BLaER1 treated with 17β-estradiol and CSF1 and Interleukin-3, amounts not matched to agents 10 nM and 100 nM (cell line): ENCODE results near the gene NF2.
"Not testable (repeated sequence)": the region's sequence is repeated elsewhere in the genome, so short reads cannot be mapped to it uniquely, and the experiment has no call there.

Experiments used
- H3K27ac ChIP-seq, 11 experiments: shearing (Covaris generic); formaldehyde crosslinking; 2 replicates each; pipeline ENCODE4 v1.8.1; 2022
- H3K27me3 ChIP-seq, 11 experiments: shearing (Covaris generic); formaldehyde crosslinking; 2 replicates each; pipeline ENCODE4 v1.8.1; 2022
- H3K36me3 ChIP-seq, 11 experiments: shearing (Covaris generic); formaldehyde crosslinking; 2 replicates each; pipeline ENCODE4 v1.8.1; 2022
- H3K4me1 ChIP-seq, 10 experiments: shearing (Covaris generic); formaldehyde crosslinking; 2 replicates each; pipeline ENCODE4 v1.8.1; 2022
- H3K4me2 ChIP-seq, 11 experiments: shearing (Covaris generic); formaldehyde crosslinking; 2 replicates each; pipeline ENCODE4 v1.8.1; 2022
- H3K4me3 ChIP-seq, 10 experiments: shearing (Covaris generic); formaldehyde crosslinking; 2 replicates each; pipeline ENCODE4 v1.8.1; 2022
- H3K9ac ChIP-seq, 11 experiments: shearing (Covaris generic); formaldehyde crosslinking; 2 replicates each; pipeline ENCODE4 v1.8.1; 2022
- H3K9me3 ChIP-seq, 11 experiments: shearing (Covaris generic); formaldehyde crosslinking; replicated peaks in 1 of 11; 2 replicates each; pipeline ENCODE4 v1.8.1; 2022
- H4K20me1 ChIP-seq, 11 experiments: shearing (Covaris generic); formaldehyde crosslinking; 2 replicates each; pipeline ENCODE4 v1.8.1; 2022
- Cebpa-rat ChIP-seq, 11 experiments: shearing (Covaris generic); IDR thresholded peaks; 2 replicates each; pipeline ENCODE4 v1.8.1; 2022

Gene NF2

DNA sequence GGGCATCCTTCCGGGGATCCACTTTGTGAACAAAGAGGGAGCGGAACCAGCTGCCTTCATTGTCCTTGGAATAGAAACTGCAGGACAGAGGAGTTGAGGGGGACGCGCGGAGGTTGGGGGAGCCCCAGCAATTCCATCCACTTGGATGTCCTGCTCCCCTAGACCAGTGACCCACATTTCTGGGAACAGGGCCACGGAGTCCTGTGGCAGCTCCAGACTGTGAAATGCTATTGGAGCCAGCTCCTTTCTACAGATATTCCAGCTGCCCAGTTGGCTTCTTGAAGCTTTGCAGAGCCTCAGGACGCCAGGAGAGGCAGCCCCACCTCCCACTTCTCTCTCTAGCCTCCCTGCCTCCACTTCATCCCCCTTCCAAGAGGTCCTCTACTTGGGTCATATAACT is 33.0 kb upstream of the NF2 start:
- no peak overlapping the region for H3K9ac ChIP-seq
- H3K4me3 ChIP-seq: no peak overlapping the region
- no peak overlapping the region for H3K4me2 ChIP-seq
- peaks cover 0 to 4% (median 0%) of the 10 kb centered on the region in 11 experiments; a peak in 3 of 22 replicates for H4K20me1 ChIP-seq
- H3K36me3 ChIP-seq: peaks cover 35 to 90% (median 65%) of the 10 kb centered on the region in 11 experiments
- H3K9me3 ChIP-seq: no peaks in the 10 kb centered on the region
- no peaks in the 10 kb centered on the region for H3K4me1 ChIP-seq
- H3K27me3 ChIP-seq: no peaks in the 10 kb centered on the region
- no peak for TF ChIP-seq Cebpa-rat (IDR thresholded peaks at IDR 0.05)
- no peak overlapping the region for H3K27ac ChIP-seq

DNA sequence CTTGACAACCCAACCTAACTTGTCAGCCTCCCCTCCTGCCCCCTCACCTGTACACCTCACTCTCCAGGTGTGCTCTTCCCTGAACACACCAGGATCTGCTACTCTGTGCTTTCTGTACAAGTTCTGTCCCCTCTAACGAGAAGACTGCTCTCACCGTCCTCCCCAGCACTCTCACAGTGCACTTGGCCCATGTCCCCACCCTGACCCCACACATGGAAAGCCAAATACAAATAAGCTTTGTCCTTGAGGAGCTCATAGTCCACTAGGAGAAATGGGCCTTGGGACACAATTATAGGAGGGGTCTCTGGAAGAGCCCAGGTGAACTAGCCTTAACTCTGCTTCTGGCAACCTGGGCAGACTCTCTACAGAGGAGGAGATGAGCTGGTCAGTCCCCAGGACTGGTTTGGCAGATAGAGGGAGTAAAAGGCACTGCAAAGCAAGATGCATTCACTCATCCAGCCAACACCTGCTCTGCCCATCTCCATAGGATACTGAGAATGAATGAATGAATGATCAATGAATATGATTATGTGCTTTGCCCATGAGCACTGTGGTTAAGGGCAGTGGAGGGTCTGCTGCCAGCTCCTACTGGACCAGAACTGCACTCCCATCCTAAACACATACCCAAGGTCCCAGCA is 32.4 kb upstream of the NF2 start:
- H3K36me3 ChIP-seq: peaks cover 33 to 84% (median 60%) of the 10 kb centered on the region in 11 experiments
- peaks cover 0 to 4% (median 0%) of the 10 kb centered on the region in 11 experiments; a peak in 3 of 22 replicates for H4K20me1 ChIP-seq
- H3K4me2 ChIP-seq: no peak overlapping the region
- H3K9ac ChIP-seq: no peak overlapping the region
- no peak for TF ChIP-seq Cebpa-rat (IDR thresholded peaks at IDR 0.05)
- H3K4me1 ChIP-seq: no peaks in the 10 kb centered on the region
- H3K27ac ChIP-seq: no peak overlapping the region
- no peak overlapping the region for H3K4me3 ChIP-seq
- no peaks in the 10 kb centered on the region for H3K27me3 ChIP-seq
- H3K9me3 ChIP-seq: no peaks in the 10 kb centered on the region

DNA sequence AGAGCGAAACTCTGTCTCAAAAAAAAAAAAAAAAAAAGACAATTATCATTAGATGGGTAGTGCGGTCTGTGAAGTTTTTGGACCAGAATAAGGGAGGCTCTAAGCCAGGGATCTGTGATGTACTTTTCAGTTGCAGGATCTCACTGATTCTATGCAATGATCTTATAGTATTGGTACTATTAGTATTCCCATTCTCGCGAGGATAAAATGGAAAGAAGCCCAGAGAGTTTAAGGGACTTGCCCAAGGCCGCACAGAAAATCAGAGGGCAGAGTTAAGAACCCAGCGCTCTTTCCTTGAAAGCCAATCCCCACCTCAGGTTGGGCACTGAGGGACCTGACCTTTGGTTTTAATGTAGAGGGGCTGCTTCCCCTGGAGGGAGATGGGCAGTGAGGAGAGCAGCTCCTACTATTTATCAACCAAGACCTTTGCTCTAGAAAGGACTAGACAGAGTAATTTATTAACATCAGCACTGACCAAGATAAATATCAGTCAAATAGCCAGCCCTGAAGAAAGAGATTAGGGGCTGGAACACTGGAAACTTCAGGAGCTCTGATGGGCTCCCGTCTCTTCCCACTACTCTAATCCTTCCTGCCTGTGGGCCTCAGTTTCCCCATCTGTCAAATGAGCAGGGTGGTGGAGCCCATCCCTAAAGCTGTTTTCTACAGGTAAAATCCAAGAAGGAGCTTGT is 28.5 kb upstream of the NF2 start:
- Histone ChIP-seq H3K4me1 (peaks cover 0 to 5% (median 4%) of the 10 kb centered on the region in 10 experiments; a peak in 15 of 20 replicates), H3K4me3 (no peak overlapping the region), H3K9me3 (no peaks in the 10 kb centered on the region), H3K27me3 (no peaks in the 10 kb centered on the region), H3K9ac (no peak overlapping the region), H3K4me2 (no peak overlapping the region), H3K27ac (no peak overlapping the region), H4K20me1 (peaks cover 0 to 4% (median 0%) of the 10 kb centered on the region in 11 experiments; a peak in 3 of 22 replicates), H3K36me3 (peaks cover 0 to 50% (median 21%) of the 10 kb centered on the region in 11 experiments; a peak in 15 of 22 replicates)
- TF ChIP-seq Cebpa-rat (IDR thresholded peaks at IDR 0.05): no peak

DNA sequence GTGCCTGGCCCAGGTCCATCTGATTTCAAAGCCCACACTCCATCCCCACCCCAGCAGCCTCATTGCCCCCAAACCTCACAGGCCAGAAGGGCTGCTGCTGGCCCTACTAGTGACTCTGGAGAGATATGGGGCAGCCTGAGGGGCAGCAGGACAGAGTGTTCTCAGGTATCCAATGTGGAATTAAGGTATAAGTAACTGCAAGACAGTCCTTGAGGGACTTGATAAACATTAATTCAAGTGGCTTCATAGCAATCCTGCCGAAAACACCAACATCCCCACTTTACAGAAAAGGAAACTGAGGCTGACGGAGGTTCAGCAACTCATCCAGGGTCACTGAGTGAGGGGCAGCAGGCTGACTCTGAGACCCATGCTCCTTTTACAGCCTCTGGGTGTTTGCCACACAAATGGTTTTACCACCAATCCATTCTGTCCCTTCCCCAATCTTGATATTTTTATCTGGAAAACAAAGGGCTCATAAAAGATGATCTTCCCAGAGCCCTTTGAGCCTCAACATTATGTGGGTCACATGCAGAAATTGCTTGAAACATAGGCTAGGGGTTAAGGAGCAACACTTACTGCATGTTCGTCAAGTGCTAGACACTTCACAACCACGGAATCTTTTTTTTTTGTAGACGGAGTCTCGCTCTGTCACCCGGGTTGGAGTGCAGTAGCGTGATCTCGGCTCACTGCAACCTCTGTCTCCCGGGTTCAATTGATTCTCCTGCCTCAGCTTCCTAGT is 24.8 kb upstream of the NF2 start:
- no peaks in the 10 kb centered on the region for H3K27me3 ChIP-seq
- H3K36me3 ChIP-seq: peaks cover 0 to 22% (median 0%) of the 10 kb centered on the region in 11 experiments; a peak in 6 of 22 replicates
- peaks cover 0 to 4% (median 0%) of the 10 kb centered on the region in 11 experiments; a peak in 1 of 22 replicates for H4K20me1 ChIP-seq
- H3K27ac ChIP-seq: no peak overlapping the region
- no peak overlapping the region for H3K9ac ChIP-seq
- no peaks in the 10 kb centered on the region for H3K9me3 ChIP-seq
- H3K4me1 ChIP-seq: peaks cover 12 to 20% (median 17%) of the 10 kb centered on the region in 10 experiments; a peak in 19 of 20 replicates
- no peak overlapping the region for H3K4me2 ChIP-seq
- TF ChIP-seq Cebpa-rat (IDR thresholded peaks at IDR 0.05): no peak
- no peak overlapping the region for H3K4me3 ChIP-seq

DNA sequence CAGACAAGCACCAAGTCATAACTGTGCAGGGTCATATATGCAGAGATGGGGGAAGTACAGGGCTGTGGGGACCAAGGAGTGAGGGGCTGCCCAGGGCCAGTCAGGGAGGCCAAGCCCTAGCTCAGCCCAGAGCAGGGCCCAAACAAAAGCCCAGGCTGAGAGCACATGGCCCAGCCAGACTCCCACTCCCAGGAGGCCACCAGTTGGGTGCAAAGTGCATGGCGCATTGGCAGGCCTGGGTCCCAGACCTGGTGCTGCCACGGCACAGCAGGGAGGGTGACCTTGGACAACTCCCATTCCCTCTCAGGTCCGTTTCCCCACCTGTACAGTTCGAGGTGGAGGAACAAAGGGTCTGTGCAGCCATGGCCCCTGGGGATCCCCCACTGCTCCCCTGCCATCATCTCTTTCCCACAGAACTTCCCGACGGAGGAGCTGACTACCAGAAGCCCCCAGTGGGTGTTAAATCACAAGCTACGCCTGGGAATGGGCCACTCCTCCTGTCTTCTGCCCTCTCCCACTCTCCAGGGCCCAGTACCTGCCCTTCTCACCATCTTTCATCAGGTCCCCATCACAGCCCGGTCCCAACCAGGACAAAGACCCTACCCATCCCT is 23.1 kb upstream of the NF2 start:
- H3K36me3 ChIP-seq: peaks cover 0 to 7% (median 0%) of the 10 kb centered on the region in 11 experiments; a peak in 3 of 22 replicates
- H3K4me1 ChIP-seq: peaks cover 12 to 20% (median 17%) of the 10 kb centered on the region in 10 experiments; a peak in 19 of 20 replicates
- TF ChIP-seq Cebpa-rat (IDR thresholded peaks at IDR 0.05): no peak
- H3K9ac ChIP-seq: peak overlapping the region; percentile 62 to 85 (median 77); a peak in 21 of 22 replicates
- no peaks in the 10 kb centered on the region for H3K9me3 ChIP-seq
- H3K27ac ChIP-seq: peak overlapping the region in 10 of 11 experiments; percentile 40 to 84 (median 75); a peak in 18 of 22 replicates
- no peaks in the 10 kb centered on the region for H3K27me3 ChIP-seq
- H3K4me2 ChIP-seq: peak overlapping the region; percentile 86 to 97 (median 93)
- peak overlapping the region; percentile 65 to 80 (median 74) for H3K4me3 ChIP-seq
- H4K20me1 ChIP-seq: peaks cover 0 to 2% (median 0%) of the 10 kb centered on the region in 11 experiments; a peak in 1 of 22 replicates

DNA sequence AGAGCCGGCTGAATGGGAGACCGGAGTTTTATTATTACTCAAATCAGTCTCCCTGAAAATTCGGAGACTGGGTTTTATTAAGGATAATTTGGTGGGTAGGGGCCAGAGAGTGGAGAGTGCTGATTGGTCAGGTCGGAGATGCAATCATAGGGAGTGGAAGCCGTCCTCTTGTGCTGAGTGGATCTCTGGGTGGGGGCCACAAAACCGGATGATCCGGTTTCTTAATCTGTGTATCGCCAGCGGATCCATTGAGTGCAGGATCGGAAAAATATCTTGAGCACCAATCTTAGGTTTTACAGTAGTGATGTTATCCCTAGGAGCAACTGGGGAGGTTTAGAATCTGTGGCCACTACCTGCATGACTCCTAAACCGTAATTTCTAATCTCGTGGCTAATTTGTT is 21.6 kb upstream of the NF2 start:
- no peaks in the 10 kb centered on the region for H3K27me3 ChIP-seq
- H3K36me3 ChIP-seq: peaks cover 0 to 5% (median 0%) of the 10 kb centered on the region in 11 experiments; a peak in 2 of 22 replicates
- TF ChIP-seq Cebpa-rat (IDR thresholded peaks at IDR 0.05): no peak
- H3K9ac ChIP-seq: peak overlapping the region in 8 of 11 experiments; percentile 66 to 85 (median 80); a peak in 11 of 22 replicates
- H4K20me1 ChIP-seq: no peaks in the 10 kb centered on the region
- H3K4me1 ChIP-seq: peaks cover 12 to 20% (median 17%) of the 10 kb centered on the region in 10 experiments; a peak in 19 of 20 replicates
- peak overlapping the region; percentile 65 to 80 (median 74); a peak in 19 of 20 replicates for H3K4me3 ChIP-seq
- no peaks in the 10 kb centered on the region for H3K9me3 ChIP-seq
- H3K4me2 ChIP-seq: peak overlapping the region; percentile 86 to 97 (median 93)
- peak overlapping the region in 7 of 11 experiments; percentile 63 to 84 (median 78); a peak in 11 of 22 replicates for H3K27ac ChIP-seq

DNA sequence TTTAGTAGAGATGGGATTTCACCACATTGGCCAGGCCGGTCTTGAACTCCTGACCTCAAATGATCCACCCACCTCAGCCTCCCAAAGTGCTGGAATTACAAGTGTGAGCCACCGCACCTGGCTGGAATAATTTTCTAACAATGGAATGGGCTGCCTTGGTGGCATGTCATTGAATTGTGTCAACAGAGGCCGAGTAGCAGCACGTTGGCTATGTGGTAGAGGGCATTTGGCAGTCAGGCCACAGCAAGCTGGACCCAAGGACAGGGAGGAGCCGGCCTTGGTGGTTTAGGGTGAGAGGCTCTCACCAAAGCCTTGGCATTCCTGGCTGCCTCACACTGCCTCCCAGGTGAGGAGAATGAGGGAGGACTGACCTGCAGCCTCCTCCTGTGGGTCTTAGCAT is 18.5 kb upstream of the NF2 start:
- no peak overlapping the region for H3K4me3 ChIP-seq
- no peaks in the 10 kb centered on the region for H3K27me3 ChIP-seq
- no peak for TF ChIP-seq Cebpa-rat (IDR thresholded peaks at IDR 0.05)
- H3K27ac ChIP-seq: no peak overlapping the region
- H3K9me3 ChIP-seq: no peaks in the 10 kb centered on the region
- H3K36me3 ChIP-seq: no peaks in the 10 kb centered on the region
- H3K4me2 ChIP-seq: no peak overlapping the region
- peaks cover 11 to 15% (median 12%) of the 10 kb centered on the region in 10 experiments; a peak in 19 of 20 replicates for H3K4me1 ChIP-seq
- H3K9ac ChIP-seq: no peak overlapping the region
- H4K20me1 ChIP-seq: no peaks in the 10 kb centered on the region

DNA sequence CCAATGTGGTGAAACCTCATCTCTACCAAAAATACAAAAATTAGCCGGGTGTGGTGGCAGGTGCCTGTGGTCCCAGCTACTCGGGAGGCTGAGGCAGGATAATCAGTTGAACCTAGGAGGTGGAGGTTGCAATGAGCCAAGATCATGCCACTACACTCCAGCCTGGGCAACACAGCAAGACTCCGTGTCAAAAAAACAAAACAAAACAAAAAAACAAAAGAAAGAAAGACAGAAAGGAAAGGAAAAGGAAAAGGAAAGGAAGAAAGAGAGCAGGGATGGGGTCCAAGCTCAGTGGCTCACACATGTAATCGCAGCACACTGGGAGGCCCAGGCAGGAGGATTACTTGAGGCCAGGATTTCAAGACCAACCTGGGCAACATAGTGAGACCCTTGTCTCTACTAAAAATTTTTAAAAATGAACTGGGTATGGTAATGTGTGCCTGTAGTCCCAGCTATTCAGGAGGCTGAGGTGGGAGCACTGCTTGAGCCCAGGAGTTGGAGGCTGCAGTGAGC is 17.2 kb upstream of the NF2 start:
- not testable (repeated sequence) for H3K27me3 ChIP-seq, H3K4me3 ChIP-seq, H3K27ac ChIP-seq, H3K36me3 ChIP-seq, H3K9me3 ChIP-seq, H3K9ac ChIP-seq, H3K4me2 ChIP-seq, H4K20me1 ChIP-seq
- H3K4me1 ChIP-seq: peaks cover 4 to 12% (median 6%) of the 10 kb centered on the region in 10 experiments; a peak in 18 of 20 replicates
